Smooth muscle cell (in vitro differentiated cells): ENCODE measurements around the gene OSCP1. TPM values are rescaled to one million over a fixed set of nuclear protein-coding genes. Genes with fewer than 3 reads are reported as not detected.

Experiments
- DNase-seq: peaks from one replicate; lab custom pipeline; 2025; ENCODE audit not compliant: unreplicated experiment; lab: John Stamatoyannopoulos, UW
- H2AFZ ChIP-seq: fragments of 200-600 bp; sonication (generic); 2 replicates; pipeline ENCODE4 v1.6.0; 2016; ENCODE audit warnings: antibody characterized with exemption, low read depth, mild to moderate bottlenecking
- H3F3A ChIP-seq: fragments of 200-600 bp; sonication (generic); 2 replicates; pipeline ENCODE4 v1.6.0; 2017; ENCODE audit warnings: antibody characterized with exemption, low read depth
- H3K27ac ChIP-seq: fragments of 200-600 bp; sonication (generic); 2 replicates; pipeline ENCODE4 v1.5.1; 2016; ENCODE audit warnings: low read depth, mild to moderate bottlenecking
- H3K27me3 ChIP-seq: fragments of 200-600 bp; sonication (generic); 2 replicates; pipeline ENCODE4 v1.6.1; 2016; ENCODE audit warnings: low read depth, mild to moderate bottlenecking
- H3K36me3 ChIP-seq: fragments of 200-600 bp; sonication (generic); 2 replicates; pipeline ENCODE4 v1.5.1; 2016; ENCODE audit warnings: low read depth
- H3K4me1 ChIP-seq: fragments of 200-600 bp; sonication (generic); 2 replicates; pipeline ENCODE4 v1.5.1; 2016; ENCODE audit warnings: low read depth
- H3K4me2 ChIP-seq: fragments of 200-600 bp; sonication (generic); 2 replicates; pipeline ENCODE4 v1.6.0; 2016; ENCODE audit warnings: mild to moderate bottlenecking
- H3K4me3 ChIP-seq: fragments of 200-600 bp; sonication (generic); 2 replicates; pipeline ENCODE4 v1.5.1; 2016; ENCODE audit warnings: mild to moderate bottlenecking
- H3K79me2 ChIP-seq: fragments of 200-600 bp; sonication (generic); 2 replicates; pipeline ENCODE4 v1.6.0; 2016; ENCODE audit warnings: low read depth, mild to moderate bottlenecking
- H3K9ac ChIP-seq: fragments of 200-600 bp; sonication (generic); 2 replicates; pipeline ENCODE4 v1.6.0; 2016; ENCODE audit warnings: low read depth
- H3K9me3 ChIP-seq: fragments of 200-600 bp; sonication (generic); replicated peaks from 2 replicates; pipeline ENCODE4 v1.5.1; 2016; ENCODE audit warnings: low read depth
- H4K20me1 ChIP-seq: fragments of 200-600 bp; sonication (generic); 2 replicates; pipeline ENCODE4 v1.6.0; 2016; ENCODE audit warnings: low read depth
- CTCF ChIP-seq: fragments of 200-600 bp; sonication (generic); IDR thresholded peaks from 2 replicates; pipeline ENCODE4 v1.5.1; 2017; ENCODE audit warnings: borderline replicate concordance, mild to moderate bottlenecking, antibody characterized with exemption; ENCODE audit not compliant: insufficient read depth, poor library complexity, severe bottlenecking
- WGBS: methylation state at CpG from one replicate; pipeline ENCODE4 v1.1.7; 2016; ENCODE audit warnings: low lambda C conversion rate; 5-methylcytosine and 5-hydroxymethylcytosine counted together
- polyA plus RNA-seq: library from polyadenylated mRNA; unstranded; fragments of >200 nt; fragmentation: Nextera tagmentation; extraction: Ambion mirVana; gene quantifications from 2 replicates; pipeline ENCODE4 v1.2.1, GENCODE V29; 2016
- total RNA-seq: library from RNA; depleted of rRNA; stranded (reverse); fragments of >200 nt; gene quantifications from 2 replicates; pipeline ENCODE4 v1.2.3, GENCODE V29; 2014

OSCP1 gene
- total RNA-seq: 6.0 and 13.5 TPM in 2 replicates
- polyA plus RNA-seq: 10.7 and 11.2 TPM in 2 replicates

- DNase-seq: peak; percentile 77
Observed at GRCh38 chr1:36450270-36450918, at the start of gene OSCP1. Gene OSCP1 (minus strand): TSS chr1:36450451. CDS start chr1:36450369, 82 bp downstream.

GRCh38 chr1:36497207-36497606 is 47.0 kb upstream of the OSCP1 start:
- Histone ChIP-seq H3K36me3 (no peaks in the 10 kb centered on the region), H3K4me1 (no peaks in the 10 kb centered on the region), H3K4me2 (no peak overlapping the region), H2AFZ (no peak overlapping the region), H3K27me3 (peaks cover 16% of the 10 kb centered on the region), H3K9ac (no peak overlapping the region), H4K20me1 (no peaks in the 10 kb centered on the region), H3K9me3 (no peaks in the 10 kb centered on the region), H3K27ac (no peak overlapping the region), H3F3A (no peaks in the 10 kb centered on the region), H3K79me2 (no peaks in the 10 kb centered on the region), H3K4me3 (no peak overlapping the region)
- no peak for TF ChIP-seq CTCF
- no peak for DNase-seq
- 71% methylated on average over 2 of the region's 2 CpGs for WGBS

More at GRCh38 chr1:36450270-36450918, at the start of gene OSCP1:
- TF ChIP-seq CTCF: no peak
- Histone ChIP-seq H3F3A (no peaks in the 10 kb centered on the region), H2AFZ (peak within 1 kb of the TSS; percentile 82), H3K9ac (peak within 1 kb of the TSS; percentile 93), H3K9me3 (no peaks in the 10 kb centered on the region), H3K4me2 (peak within 1 kb of the TSS; percentile 87), H3K36me3 (peaks cover 2% of the 10 kb centered on the region), H3K4me3 (peak within 1 kb of the TSS; percentile 68), H3K79me2 (no peaks in the 10 kb centered on the region), H3K27me3 (no peaks in the 10 kb centered on the region), H3K27ac (peak within 1 kb of the TSS; percentile 93), H3K4me1 (no peaks in the 10 kb centered on the region), H4K20me1 (no peaks in the 10 kb centered on the region)
- WGBS: 5% methylated on average over 44 of the region's 48 CpGs

- no peaks in the 10 kb centered on the region for H3K36me3 ChIP-seq
- DNase-seq: no peak
- H3K4me2 ChIP-seq: no peak overlapping the region
- H3K27me3 ChIP-seq: peaks cover 16% of the 10 kb centered on the region
- WGBS: 85% methylated on average over 5 of the region's 5 CpGs
- H3K4me1 ChIP-seq: no peaks in the 10 kb centered on the region
- no peaks in the 10 kb centered on the region for H3K79me2 ChIP-seq
- no peak for TF ChIP-seq CTCF
- H3K9me3 ChIP-seq: no peaks in the 10 kb centered on the region
- no peak overlapping the region for H3K4me3 ChIP-seq
- no peak overlapping the region for H2AFZ ChIP-seq
- H4K20me1 ChIP-seq: no peaks in the 10 kb centered on the region
- H3K27ac ChIP-seq: no peak overlapping the region
- no peaks in the 10 kb centered on the region for H3F3A ChIP-seq
- H3K9ac ChIP-seq: no peak overlapping the region
Observed at GRCh38 chr1:36494971-36495370, 44.7 kb upstream of the OSCP1 start.

- no peak for DNase-seq
- no peaks in the 10 kb centered on the region for H3K36me3 ChIP-seq
- TF ChIP-seq CTCF: no peak
- no peaks in the 10 kb centered on the region for H3F3A ChIP-seq
- H3K4me2 ChIP-seq: no peak overlapping the region
- H3K27me3 ChIP-seq: peaks cover 14% of the 10 kb centered on the region
- H3K4me1 ChIP-seq: no peaks in the 10 kb centered on the region
- WGBS: 96% methylated on average over 9 of the region's 9 CpGs
- no peak overlapping the region for H3K9ac ChIP-seq
- no peak overlapping the region for H3K4me3 ChIP-seq
- H3K9me3 ChIP-seq: no peaks in the 10 kb centered on the region
- H3K27ac ChIP-seq: no peak overlapping the region
- H4K20me1 ChIP-seq: no peaks in the 10 kb centered on the region
- no peaks in the 10 kb centered on the region for H3K79me2 ChIP-seq
- H2AFZ ChIP-seq: no peak overlapping the region
Observed at GRCh38 chr1:36493524-36493923, 43.3 kb upstream of the OSCP1 start.
